ENCODE data around the gene SRXN1.

- TF ChIP-seq POLR2A (IDR thresholded peaks at IDR 0.05), result no peak
- TF ChIP-seq, protein P1, sequence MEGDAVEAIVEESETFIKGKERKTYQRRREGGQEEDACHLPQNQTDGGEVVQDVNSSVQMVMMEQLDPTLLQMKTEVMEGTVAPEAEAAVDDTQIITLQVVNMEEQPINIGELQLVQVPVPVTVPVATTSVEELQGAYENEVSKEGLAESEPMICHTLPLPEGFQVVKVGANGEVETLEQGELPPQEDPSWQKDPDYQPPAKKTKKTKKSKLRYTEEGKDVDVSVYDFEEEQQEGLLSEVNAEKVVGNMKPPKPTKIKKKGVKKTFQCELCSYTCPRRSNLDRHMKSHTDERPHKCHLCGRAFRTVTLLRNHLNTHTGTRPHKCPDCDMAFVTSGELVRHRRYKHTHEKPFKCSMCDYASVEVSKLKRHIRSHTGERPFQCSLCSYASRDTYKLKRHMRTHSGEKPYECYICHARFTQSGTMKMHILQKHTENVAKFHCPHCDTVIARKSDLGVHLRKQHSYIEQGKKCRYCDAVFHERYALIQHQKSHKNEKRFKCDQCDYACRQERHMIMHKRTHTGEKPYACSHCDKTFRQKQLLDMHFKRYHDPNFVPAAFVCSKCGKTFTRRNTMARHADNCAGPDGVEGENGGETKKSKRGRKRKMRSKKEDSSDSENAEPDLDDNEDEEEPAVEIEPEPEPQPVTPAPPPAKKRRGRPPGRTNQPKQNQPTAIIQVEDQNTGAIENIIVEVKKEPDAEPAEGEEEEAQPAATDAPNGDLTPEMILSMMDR (IDR thresholded peaks at IDR 0.05), result no peak
Measured at GRCh38 chr20:699811-700338, 46.9 kb upstream of the SRXN1 start.
